ENCODE measurements around the gene AGPAT2. TPM values are rescaled to one million over a fixed set of nuclear protein-coding genes. Genes with fewer than 3 reads are reported as not detected.
A peak's percentile ranks its signal among the peaks of the same experiment; 100 is the strongest.

Gene AGPAT2
- total RNA-seq, 1 experiment from 2014 or later = 77.9 TPM

DNA sequence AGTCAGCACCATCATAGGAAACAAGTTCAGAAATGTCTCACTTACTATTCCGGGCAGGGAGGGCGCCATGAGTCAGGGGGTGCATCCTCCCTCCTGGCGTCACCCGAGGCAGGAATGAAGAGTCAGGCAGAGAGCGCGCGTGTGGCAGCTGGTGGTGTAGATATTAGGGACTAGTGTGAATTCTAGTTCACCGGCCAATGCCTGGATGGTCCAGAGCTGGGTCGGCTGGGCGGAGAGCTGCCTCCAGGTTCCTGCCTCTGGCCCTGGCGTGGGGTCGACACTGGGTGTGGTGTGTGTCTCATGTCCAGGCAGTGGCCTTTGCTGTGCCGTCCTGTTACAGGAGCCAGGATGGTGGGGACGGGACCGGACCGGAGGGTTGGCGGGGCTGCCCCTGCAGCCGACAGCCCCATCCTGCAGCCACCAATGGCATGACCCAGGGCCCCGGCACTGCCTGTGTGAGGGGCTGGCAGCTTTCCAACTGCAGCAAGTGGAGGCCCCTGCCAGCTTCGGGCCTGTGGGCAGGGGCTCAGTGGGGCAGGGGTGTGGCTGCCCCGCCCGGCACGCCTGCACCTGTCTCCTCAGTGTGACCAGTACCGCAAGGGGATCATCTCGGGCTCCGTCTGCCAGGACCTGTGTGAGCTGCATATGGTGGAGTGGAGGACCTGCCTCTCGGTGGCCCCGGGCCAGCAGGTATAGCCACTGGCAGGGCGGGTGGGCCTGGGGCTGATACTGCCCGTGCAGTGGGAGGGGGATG lies 34.3 kb upstream of the AGPAT2 start:
- CTCF ChIA-PET = interaction anchor here (0.7 kb wide), 1 partner anchor 27 kb away, joined by 3 read pairs; no protein-coding TSS in a partner anchor

GRCh38 chr9:136720898-136721338 lies 33.7 kb upstream of the AGPAT2 start:
- ChIA-PET CTCF (no interaction called here), POLR2A (no interaction called here)
- H3K27me3 ChIP-seq (ENCODE audit: control insufficient read depth, insufficient read depth, low read length) = no peaks in the 10 kb centered on the region
- in situ Hi-C loops (cut with HindIII; ENCODE audit: low pct_unique_long_range_greater_than_20kb, low sequenced_read_pairs) (no loop called here), intact Hi-C loops (cut with micrococcal nuclease; ENCODE audit: unreplicated experiment) (no loop called here)
- 0 out of 2 replicates have a peak, but pooled peaks have one; percentile 1 for ATAC-seq
- H3K27ac ChIP-seq (ENCODE audit: low read length) = no peak overlapping the region
- no peak overlapping the region for H3K4me3 ChIP-seq (ENCODE audit: low read depth in 2 of 2, low read length in 2 of 2)
- no TSS peak for BruUV-seq (replicated peaks)
- H3K4me1 ChIP-seq (ENCODE audit: control insufficient read depth, insufficient read depth, low read length) = peaks cover 35% of the 10 kb centered on the region
- H3K36me3 ChIP-seq (ENCODE audit: control insufficient read depth, insufficient read depth, low read length) = peaks cover 5% of the 10 kb centered on the region; the same call in 1 of the 2 replicates
- DNase-seq (ENCODE audit: low read depth, low spot score) = no peak
- TF ChIP-seq, protein P1, sequence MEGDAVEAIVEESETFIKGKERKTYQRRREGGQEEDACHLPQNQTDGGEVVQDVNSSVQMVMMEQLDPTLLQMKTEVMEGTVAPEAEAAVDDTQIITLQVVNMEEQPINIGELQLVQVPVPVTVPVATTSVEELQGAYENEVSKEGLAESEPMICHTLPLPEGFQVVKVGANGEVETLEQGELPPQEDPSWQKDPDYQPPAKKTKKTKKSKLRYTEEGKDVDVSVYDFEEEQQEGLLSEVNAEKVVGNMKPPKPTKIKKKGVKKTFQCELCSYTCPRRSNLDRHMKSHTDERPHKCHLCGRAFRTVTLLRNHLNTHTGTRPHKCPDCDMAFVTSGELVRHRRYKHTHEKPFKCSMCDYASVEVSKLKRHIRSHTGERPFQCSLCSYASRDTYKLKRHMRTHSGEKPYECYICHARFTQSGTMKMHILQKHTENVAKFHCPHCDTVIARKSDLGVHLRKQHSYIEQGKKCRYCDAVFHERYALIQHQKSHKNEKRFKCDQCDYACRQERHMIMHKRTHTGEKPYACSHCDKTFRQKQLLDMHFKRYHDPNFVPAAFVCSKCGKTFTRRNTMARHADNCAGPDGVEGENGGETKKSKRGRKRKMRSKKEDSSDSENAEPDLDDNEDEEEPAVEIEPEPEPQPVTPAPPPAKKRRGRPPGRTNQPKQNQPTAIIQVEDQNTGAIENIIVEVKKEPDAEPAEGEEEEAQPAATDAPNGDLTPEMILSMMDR (IDR thresholded peaks at IDR 0.05) = no peak
- TF ChIP-seq, protein P2, sequence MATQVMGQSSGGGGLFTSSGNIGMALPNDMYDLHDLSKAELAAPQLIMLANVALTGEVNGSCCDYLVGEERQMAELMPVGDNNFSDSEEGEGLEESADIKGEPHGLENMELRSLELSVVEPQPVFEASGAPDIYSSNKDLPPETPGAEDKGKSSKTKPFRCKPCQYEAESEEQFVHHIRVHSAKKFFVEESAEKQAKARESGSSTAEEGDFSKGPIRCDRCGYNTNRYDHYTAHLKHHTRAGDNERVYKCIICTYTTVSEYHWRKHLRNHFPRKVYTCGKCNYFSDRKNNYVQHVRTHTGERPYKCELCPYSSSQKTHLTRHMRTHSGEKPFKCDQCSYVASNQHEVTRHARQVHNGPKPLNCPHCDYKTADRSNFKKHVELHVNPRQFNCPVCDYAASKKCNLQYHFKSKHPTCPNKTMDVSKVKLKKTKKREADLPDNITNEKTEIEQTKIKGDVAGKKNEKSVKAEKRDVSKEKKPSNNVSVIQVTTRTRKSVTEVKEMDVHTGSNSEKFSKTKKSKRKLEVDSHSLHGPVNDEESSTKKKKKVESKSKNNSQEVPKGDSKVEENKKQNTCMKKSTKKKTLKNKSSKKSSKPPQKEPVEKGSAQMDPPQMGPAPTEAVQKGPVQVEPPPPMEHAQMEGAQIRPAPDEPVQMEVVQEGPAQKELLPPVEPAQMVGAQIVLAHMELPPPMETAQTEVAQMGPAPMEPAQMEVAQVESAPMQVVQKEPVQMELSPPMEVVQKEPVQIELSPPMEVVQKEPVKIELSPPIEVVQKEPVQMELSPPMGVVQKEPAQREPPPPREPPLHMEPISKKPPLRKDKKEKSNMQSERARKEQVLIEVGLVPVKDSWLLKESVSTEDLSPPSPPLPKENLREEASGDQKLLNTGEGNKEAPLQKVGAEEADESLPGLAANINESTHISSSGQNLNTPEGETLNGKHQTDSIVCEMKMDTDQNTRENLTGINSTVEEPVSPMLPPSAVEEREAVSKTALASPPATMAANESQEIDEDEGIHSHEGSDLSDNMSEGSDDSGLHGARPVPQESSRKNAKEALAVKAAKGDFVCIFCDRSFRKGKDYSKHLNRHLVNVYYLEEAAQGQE (IDR thresholded peaks at IDR 0.05; ENCODE audit: insufficient read depth in 1 of 2, low read depth in 2 of 2, low read length in 1 of 2) = no peak
- TF ChIP-seq SIN3A (IDR thresholded peaks at IDR 0.05; ENCODE audit: borderline replicate concordance, insufficient read depth, low read depth, low read length) (no peak), POLR2AphosphoS5 (IDR thresholded peaks at IDR 0.05; ENCODE audit: low read depth, low read length) (no peak), TCF7L2 (IDR thresholded peaks at IDR 0.05; ENCODE audit: low read depth, low read length) (no peak)
- H3K9me3 ChIP-seq (ENCODE audit: control insufficient read depth, insufficient read depth, low read depth, low read length) = no peaks in the 10 kb centered on the region

More for the DNA sequence above, 34.3 kb upstream of the AGPAT2 start:
- Histone ChIP-seq H3K36me3 (ENCODE audit: control insufficient read depth, insufficient read depth, low read length) (peaks cover 6% of the 10 kb centered on the region; the same call in 1 of the 2 replicates), H3K27ac (ENCODE audit: low read length) (no peak overlapping the region), H3K27me3 (ENCODE audit: control insufficient read depth, insufficient read depth, low read length) (no peaks in the 10 kb centered on the region), H3K4me3 (ENCODE audit: low read depth in 2 of 2, low read length in 2 of 2) (no peak overlapping the region), H3K9me3 (ENCODE audit: control insufficient read depth, insufficient read depth, low read depth, low read length) (no peaks in the 10 kb centered on the region), H3K4me1 (ENCODE audit: control insufficient read depth, insufficient read depth, low read length) (peaks cover 38% of the 10 kb centered on the region)
- ATAC-seq = peak; percentile 12
- POLR2A ChIA-PET = no interaction called here
- intact Hi-C loops (cut with micrococcal nuclease; ENCODE audit: unreplicated experiment) = no loop called here
- BruUV-seq (replicated peaks) = no TSS peak
- in situ Hi-C loops (cut with HindIII; ENCODE audit: low pct_unique_long_range_greater_than_20kb, low sequenced_read_pairs) = no loop called here
- no peak for DNase-seq (ENCODE audit: low read depth, low spot score)
- no peak for TF ChIP-seq SIN3A (IDR thresholded peaks at IDR 0.05; ENCODE audit: borderline replicate concordance, insufficient read depth, low read depth, low read length)
- TF ChIP-seq, protein P2 (IDR thresholded peaks at IDR 0.05; ENCODE audit: insufficient read depth in 1 of 2, low read depth in 2 of 2, low read length in 1 of 2) = no peak
- no peak; the same call in 1 of the 2 replicates for TF ChIP-seq POLR2AphosphoS5 (IDR thresholded peaks at IDR 0.05; ENCODE audit: low read depth, low read length)
- TF ChIP-seq TCF7L2 (IDR thresholded peaks at IDR 0.05; ENCODE audit: low read depth, low read length) = no peak
- TF ChIP-seq, protein P1 (IDR thresholded peaks at IDR 0.05) = no peak
